GM21528 (cell line): ENCODE data around the gene CGAS.
"Not testable (repeated sequence)": the region's sequence is repeated elsewhere in the genome, so short reads cannot be mapped to it uniquely, and the experiment has no call there.

ENCODE experiments used
- ATAC-seq: cut with Tn5 transposase; IDR thresholded peaks from one replicate; pipeline ENCODE4 v1.9.1; 2021; ENCODE audit warnings: mild to moderate bottlenecking, moderate library complexity; ENCODE audit not compliant: unreplicated experiment, low FRiP score

Gene CGAS

DNA sequence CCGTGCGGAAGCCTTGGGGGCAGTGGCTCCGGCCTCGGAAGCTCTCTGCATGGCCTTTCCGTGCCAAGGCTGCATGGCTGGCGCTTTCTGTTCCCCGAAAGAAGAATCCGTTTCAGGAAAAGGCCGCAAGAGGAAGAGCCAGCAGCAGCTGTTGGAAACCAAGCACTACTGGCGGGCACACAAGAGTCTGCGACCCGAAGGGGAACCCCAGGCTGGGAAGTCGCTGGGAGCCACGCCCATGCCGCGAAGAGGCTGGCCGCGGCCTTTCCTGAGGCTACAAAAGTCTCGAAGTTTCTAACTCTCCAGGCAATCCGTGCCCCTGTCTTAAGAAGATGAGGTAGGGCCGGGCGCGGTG is at the start of gene CGAS:
CGAS (minus strand) TSS at position 191 of the 355 bp plus-strand sequence; CDS start at position 75, 116 bp downstream.
- peak; percentile 71 for ATAC-seq

DNA sequence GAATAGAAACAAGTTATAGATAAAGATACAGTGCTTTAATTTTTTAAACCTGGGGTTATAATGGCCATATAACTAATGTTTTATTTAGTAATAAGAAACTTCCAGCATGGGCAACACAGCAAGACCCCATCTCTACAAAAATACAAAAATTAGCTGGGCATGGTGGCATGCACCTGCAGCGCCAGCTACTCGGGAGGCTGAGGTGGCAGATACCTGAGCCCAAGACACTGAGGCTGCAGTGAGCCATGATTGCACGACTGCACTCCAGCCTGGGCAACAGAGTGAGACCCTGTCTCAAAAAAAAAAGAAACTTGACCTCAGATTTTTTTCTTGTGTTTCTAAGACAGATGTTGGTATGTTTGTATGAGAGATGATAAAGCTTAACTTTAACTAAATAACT is 45.8 kb upstream of the CGAS start:
- ATAC-seq, result no peak

DNA sequence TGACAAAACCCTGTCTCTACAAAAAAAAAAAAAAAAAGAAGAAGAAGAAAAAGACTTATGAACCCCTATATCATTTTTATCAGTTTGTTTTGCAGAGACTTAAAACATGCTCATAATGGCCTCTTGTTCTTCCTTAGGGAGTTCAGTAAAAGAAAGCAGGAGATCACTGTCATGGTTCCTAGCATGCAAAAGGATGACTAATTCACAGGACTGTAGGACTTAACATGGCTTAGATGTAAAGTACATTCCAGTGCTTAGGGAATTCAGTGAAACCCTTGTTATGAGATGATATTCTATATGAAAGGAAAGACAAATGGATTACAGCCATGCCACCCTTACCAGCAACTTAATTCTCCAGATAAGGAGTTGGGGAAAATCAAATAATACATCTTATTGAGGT is 39.3 kb upstream of the CGAS start:
- ATAC-seq, result no peak

DNA sequence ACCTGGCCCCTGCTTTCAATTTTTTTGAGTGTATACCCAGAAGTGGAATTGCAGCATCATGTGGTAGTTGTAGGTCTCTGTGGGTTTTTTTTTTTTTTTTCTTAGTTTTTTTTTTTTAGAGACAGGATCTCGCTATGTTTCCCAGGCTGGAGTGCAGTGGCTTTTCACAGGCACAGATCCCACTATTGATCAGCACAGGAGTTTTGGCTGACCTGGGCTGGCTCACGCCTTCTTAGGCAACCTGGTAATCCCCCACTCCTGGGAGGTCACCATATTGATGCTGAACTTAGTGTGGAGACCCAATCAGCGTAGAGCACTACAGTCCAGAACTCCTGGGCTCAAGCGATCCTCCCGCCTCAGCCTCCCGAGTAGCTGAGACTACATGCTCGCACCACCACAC is 35.4 kb upstream of the CGAS start:
- no peak for ATAC-seq

DNA sequence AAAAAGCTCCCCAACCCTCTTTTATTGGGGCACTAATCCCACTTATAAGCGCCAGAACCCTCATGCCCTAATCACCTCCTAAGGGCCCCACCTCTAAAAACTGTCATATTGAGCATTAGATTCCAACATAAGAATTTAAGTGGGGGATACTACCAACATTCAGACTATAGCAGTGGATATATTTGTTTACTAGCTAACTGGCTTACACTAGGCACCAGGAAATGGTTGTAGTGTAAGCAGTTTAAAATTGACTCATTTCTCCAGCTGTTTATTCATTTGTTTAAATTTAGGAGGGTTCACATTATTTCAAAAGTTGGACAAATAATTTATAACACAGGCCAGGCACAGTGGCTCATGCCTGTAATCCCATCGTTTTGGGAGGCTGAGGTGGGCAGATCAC is 32.3 kb upstream of the CGAS start:
- no peak for ATAC-seq

DNA sequence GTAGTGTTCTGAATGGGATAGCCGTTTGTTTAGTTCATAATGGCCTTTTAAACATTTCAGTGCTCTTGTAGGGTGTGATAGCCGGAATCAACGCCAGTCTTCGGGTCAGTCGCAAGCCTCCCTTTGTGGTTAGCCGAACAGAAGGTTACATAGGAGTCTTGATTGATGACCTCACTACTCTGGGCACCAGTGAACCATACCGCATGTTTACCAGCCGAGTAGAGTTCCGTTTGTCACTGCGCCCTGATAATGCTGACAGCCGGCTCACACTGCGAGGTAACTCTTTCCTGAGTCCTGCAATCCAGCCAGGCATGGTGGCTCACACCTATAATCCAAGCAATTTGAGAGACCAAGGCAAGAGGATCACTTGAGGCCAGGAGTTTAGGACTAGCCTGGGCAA is 29.9 kb upstream of the CGAS start:
- no peak for ATAC-seq

DNA sequence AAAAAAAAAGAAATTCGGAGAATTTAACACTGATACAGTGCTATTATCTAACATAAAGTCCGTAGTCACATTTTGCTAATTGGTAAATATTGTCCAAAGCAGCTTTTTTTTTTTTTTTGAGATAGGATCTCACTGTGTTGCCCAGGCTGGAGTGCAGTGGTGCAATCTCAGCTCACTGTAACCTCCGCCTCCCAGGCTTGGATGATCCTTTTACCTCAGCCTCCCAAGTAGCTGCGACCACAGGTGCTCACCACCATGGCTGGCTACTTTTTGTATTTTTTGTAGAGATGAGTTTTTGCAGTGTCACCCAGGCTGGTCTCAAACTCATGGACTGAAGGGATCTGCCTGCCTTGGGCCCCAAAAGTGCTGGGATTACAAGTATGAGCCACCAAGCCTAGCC is 25.3 kb upstream of the CGAS start:
- ATAC-seq, result no peak

DNA sequence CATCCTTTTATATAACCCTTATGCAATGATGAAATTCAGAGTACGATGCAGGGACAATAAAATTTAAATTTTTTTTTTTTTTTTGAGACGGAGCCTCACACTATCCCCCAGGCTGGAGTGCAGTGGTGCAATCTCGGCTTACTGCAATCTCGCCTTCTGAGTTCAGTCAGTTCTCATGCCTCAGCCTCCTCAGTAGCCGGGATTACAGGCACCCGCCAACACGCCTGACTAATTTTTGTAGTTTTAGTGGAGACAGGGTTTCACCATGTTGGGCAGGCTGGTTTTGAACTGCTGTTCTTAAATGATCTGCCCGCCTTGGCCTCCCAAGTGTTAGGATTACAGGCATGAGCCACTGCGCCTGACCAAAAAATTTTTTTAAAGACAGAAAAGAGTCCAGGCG is 24.6 kb upstream of the CGAS start:
- no peak for ATAC-seq

DNA sequence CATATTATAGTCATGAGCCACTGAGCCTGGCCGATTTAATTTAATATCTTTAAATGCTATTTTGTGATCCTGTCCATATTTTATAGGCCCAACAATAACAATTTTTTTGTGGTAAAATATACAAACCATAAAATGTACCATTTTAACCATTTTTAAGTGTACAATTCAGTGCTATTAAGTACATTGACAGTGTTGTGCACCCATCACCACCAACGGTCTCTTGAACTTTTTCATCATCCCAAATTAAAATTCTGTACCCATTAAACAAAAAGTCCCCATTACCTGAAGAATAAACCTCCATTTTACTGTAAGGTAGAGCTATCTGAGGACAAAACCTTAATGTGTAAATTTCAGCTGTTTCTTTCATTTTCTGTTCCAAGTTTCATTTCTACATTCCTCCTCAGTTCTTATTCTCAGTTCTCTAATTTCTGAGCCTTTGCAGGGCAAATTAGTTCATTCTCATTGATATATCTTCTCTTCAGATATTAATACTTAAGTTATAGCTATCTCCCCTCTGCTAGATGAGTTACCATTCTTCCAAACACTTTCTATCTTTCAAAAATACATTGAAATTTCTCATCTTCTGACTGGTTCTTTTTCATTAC is 19.7 kb upstream of the CGAS start:
- peak; percentile 89 for ATAC-seq

DNA sequence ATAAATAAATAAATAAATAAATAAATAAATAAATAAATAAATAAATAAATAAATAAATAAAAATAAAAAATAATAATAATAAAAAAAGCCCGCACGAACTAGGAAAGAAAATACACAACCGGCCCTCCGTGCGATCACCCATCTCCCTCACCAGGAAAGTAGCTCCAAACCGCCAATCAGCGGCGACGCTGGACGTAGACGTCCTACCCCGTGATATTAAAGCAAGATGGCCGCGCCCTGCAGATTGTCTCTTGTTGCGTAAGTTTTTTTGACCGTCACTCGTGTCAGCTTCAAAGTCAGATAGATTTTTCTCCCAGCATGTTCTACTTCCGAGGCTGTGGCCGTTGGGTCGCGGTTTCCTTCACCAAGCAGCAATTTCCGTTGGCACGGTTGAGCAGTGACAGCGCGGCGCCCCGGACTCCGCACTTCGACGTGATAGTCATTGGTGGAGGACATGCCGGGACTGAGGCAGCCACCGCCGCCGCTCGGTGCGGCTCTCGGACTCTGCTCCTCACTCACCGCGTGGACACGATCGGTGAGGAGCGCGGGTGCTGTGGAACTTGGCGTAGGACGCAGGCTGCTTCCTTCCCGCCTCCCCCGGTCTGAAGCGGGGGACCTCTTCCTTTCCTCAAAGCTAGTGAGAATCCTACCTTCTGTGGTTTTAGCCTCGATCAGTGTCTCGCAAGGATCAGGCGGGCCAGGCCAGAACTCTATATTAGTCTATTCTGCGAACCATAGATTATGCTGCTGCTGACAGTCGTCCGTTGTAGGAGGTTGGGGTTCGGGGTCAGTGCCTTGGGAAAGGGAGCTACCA is 9.6 kb upstream of the CGAS start, which contains the start of gene MTO1:
MTO1 (plus strand) TSS at position 201 of the 814 bp plus-strand sequence; CDS start at position 319, 118 bp downstream.
- ATAC-seq, result peak; percentile 94

DNA sequence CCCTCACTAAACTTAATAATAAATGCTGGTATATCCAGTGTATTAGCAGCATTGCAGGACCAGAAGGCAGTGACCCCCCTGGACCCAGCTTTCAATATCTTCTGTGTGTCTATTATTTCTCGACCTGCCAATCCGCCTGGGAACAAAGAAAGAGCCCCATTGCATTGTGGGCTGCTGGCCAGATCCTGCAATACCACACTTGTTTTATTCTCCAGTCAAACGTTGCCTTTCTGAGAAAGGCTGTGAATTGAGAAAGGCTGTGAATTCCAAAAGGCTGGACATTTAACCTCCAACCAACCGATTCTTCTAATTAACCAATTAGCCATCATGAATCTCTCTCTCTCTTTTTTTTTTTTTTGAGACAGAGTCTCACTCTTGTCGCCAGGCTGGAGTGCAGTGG is 8.0 kb upstream of the CGAS start:
- ATAC-seq, result no peak

DNA sequence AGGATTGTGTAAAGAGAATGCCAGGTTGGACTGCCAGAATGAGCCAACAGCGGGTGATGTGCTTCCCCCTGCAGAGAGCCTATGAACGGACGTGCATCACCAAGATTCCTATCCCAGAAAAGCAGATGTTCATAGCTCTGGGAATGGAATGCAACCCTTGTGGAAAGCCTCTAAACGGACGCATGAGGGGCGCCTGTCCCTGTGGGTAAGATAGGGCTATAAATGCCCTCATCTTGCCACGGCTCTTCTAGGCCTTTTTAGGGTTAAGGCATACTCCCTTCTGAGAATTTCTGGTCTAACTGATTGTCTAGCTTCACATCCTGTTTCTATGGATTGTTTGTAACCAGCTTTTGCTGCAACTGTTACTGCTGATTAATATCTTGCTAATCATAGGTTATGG is 7.4 kb upstream of the CGAS start:
- ATAC-seq, result not testable (repeated sequence)

DNA sequence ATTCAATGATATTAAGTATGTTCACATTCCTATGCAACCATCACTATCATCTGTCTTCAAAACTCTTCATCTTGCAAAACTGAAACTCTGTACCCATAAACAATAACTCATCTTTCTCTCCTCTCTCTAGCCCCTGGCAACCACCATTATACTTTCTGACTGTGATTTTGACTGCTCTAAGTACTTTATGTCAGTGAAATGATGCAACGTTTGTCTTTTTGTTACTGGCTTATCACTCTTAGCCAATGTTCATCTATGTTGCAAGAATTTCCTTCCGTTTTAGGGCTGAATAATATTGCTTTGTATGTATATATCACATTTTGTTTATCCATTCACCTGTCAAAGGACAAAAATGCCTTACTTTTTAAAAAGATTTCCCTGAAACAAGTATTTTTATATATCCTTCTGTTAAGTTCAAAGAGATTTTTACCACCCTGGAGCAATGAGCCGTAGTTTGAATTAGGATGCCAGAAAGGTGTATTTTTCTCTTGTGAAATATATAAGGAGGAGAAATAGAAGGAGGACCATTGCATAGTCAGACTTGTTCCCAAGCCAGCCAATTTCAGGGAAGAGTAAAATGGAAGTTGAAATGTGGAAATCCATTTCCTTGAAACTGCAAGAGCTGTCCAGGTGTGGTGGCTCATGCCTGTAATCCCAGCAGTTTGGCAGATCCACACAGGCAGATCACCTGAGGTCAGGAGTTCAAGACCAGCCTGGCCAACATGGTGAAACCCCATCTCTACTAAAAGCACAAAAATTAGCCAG is 4.0 kb upstream of the CGAS start:
- ATAC-seq, result no peak

DNA sequence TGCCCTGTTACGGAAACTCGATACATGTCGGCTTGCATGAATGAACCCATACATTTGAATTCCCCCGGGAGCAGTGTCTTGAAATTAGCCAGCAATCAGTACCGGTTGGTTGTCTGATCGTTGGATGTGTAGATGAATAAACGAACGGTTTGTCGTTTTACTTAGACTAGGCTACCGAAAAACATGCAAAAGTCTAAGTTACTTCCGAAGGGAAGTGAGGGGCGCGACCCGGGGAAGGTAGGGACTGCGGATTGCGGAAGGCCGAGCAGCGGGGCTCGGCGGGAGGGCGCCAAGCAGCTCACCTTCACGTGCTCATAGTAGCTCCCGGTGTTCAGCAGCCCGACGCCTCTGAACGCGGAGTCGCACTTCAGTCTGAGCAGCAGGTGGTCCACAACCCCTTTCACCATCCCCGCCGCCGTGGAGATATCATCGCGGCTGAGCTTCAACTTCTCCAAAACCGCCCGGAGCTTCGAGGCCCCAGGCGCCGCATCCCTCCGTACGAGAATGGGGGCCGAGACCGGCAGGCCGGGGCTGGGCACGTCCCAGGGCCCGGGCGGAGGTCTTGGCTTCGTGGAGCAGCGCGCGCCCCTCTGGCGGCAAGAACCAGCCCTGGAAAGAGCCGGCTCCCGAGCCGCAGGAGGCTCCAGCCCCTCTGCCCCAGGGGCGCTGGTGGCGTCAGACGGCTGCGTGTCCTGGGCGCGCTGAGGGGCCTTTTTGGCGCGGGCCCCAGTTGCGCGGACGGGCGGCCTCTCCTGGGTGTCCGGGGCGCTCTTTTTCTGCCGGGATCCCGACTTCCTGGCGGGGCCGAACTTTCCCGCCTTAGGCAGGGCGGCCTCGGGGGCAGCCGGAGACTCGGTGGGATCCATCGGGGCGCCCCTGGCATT is 632 bp downstream of the CGAS start:
- ATAC-seq, result peak; percentile 67

DNA sequence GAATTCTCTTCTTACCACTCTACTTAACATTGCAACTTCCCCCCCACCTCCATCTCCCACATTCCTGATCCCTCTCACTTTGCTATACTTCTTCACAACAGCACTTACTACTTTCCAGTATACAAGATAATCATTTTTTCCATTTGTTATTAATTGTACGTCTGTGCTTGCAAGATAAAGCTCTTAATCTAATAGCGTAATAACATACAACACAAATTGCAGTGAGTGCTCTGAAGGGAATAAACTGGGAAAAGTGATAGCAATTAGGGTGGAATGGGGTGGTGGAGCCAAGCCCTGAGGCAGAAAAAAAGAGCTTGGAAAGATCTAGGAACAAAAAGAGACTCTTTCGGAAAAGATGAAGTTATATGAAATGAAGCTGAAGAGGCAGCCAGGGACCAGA is 8.5 kb downstream of the CGAS start:
- no peak for ATAC-seq

DNA sequence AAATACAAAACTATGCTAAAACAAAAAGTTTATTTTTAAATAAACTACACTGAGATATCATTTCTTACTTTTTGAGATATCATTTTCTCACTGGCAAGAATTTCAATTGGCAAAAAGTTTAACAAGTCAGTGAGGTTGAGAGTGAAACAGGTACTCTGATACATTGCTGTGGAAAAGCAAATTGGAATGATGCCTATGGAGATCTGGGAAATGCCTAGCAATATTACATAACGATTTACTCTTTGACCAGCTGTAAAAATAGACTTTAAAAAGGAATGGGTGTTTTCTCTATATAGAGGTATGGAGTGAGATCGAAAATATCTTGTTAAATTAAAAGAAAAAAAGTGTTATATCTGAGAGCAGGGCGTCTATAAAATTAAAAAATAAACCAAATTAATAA is 16.9 kb downstream of the CGAS start:
- no peak for ATAC-seq

DNA sequence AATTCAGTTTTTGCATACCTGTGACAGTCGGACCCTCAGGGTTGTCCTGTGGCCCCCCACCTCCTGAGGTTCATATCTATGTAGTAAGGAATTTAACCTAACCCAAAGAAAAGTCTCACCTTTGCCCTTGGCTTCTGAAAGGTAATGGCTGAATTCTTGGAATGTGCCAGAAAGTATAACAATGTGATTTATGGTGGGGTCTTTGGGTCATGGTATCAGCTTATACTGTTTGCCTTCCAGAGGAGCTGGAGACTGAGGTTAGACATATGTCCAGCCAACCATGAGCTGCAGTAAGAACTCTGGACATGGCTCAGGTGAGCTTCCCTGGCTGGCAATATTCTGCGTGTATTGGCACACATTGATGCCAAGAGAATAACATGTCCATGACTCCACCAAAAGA is 30.6 kb downstream of the CGAS start:
- no peak for ATAC-seq

DNA sequence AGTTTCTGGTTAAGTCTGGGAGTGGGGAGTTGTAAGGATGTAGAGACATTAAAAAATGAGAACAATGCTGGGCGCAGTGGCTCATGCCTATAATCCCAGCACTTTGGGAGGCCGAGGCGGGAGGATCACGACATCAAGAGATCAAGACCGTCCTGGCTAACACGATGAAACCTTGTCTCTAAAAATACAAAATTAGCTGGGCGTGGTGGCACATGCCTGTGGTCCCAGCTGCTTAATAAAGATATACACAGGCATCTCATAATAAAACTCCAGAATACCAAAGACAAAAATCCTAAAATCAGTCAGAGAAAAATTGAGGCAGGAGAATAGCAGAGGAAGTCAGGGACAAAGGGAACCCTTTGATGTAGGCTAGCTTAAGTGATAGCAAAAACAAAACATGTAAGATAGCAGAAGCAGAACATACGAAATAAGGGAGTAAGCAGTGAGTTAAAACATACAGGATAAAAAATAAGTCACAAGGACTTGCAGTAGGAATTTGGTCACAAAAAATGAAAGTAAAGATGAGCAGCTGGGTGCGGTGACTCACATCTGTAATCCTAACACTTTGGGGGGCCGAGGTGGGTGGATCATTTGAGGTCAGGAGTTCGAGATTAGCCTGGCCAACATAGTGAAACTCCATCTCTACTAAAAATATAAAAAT is 33.9 kb downstream of the CGAS start:
- no peak for ATAC-seq

DNA sequence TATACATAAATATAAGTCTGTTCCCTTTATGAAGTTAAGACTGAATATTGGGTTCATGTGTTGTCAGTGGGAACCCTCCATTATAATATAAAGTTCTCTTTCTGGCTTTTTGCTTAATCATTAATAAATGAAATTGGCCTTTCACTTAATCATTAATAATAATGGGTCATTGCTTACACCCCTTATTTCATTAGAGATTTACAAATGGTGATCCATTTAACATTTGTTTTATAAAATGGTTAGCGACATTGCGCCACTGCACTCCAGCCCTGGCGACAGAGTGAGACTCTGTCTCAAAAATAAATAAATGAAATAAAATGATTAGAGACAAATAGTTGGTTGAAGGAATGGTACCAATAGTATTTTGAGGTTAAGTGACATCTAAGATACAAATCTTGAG is 39.0 kb downstream of the CGAS start:
- no peak for ATAC-seq

DNA sequence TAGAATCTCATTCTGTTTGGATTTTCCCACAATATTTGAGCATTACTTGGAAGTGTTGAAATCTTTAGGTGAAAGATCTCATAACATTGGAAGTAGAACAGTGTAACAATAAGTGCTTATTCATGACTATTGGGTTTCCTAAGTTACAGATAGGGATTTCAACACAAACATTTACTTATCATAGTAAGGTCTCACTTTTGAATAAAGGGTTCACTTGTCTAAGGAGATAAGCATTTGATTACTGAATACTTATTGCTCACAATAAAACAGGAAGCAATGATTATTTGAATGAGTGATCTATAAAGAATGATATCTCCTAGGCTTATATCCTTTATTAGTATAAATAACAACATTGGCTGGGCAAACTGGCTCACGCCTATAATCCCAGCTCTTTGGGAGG is 42.7 kb downstream of the CGAS start:
- ATAC-seq, result no peak
